Inflammatory macrophage treated with lipopolysaccharide for 1 hour (primary cell): ENCODE data around the gene RPF1.
A peak's percentile ranks its signal among the peaks of the same experiment; 100 is the strongest.
"Not testable (repeated sequence)": the region's sequence is repeated elsewhere in the genome, so short reads cannot be mapped to it uniquely, and the experiment has no call there.

Experiments used
- DNase-seq, 2 donors: peaks; one replicate each; pipeline ENCODE4 v3.0.0-alpha.2; 2020 to 2022

The RPF1 gene

GRCh38 chr1:84493747-84494146 is 14.7 kb downstream of the RPF1 start:
- DNase-seq, result no peak

DNA sequence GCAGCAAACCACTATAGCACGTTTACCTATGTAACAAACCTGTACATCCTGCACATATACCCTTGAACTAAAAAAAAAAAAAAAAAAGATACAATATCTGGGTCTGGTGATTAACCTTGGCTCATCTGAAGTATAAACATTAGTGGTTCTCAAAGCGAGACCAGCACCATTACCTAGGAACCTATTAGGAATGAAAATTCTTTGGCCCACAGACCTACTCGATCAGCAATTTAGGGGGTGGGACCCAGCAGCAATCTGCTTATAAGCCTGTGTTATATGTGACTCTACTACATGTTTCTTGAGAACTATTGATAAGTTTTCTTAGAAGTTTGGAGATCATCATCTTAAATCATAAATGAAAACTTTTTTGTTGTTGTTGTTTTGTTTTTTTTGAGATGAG is 17.4 kb downstream of the RPF1 start:
- no peak for DNase-seq

DNA sequence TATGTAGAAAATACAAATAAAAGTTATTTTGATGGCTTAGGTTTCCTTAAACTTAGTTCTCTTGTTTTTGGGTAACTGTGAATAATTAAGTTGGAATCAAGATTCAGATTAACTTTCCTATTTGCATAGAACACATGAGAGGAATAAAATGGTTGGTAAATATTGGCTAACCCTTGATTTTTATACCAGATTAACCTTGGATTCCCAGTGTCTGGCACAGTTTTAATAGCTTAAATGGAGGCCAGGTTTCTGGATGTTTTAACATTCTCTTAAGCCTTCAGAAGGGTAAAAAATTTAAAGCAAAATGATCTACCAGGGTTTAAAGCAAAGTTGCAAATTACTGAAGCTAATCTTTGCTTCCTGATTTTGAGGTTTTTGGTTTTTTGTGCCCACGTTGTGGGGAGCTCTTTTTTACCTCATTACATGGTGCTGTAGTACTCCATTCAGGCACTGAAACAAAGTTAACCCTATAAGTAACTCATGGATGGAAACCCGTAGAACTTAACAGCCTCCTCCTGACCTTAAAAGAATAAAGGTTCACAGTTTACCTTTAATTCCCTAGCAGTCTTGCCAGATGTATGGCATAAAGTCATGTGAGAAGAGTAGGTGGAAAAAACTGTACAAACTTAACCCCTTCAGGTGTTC is 18.7 kb downstream of the RPF1 start:
- no peak for DNase-seq

- DNase-seq, result no peak
Measured at GRCh38 chr1:84502927-84503326, 23.9 kb downstream of the RPF1 start.

- peak; percentile 50 for DNase-seq
Measured at GRCh38 chr1:84504580-84505492, 25.8 kb downstream of the RPF1 start.

DNA sequence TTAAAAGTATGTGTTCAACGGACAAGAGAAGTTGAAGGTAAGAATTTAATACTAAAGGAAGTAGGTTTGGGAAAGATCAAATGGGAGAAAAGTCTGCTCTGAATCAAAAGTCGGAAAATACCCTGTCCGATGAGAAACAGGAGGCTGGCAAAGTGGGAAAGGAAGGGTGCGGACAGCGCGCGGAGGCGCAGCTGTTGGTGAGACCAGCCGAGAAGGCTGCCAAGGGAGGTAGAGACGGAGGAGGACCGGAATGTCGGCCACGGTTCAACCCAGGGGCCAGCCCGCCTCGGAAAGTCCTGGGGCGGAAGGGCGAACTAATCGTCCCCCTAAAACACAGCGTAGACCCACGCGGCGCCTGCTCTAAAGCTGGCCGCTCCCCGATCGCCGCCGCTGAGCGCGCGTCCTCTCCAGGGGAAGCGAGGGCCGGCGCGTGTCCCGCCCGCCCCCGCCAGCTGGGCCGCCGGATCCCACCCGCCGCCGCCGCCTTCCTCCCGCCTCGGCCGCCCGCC is 26.5 kb downstream of the RPF1 start:
- peak; percentile 79 to 82 for DNase-seq

DNA sequence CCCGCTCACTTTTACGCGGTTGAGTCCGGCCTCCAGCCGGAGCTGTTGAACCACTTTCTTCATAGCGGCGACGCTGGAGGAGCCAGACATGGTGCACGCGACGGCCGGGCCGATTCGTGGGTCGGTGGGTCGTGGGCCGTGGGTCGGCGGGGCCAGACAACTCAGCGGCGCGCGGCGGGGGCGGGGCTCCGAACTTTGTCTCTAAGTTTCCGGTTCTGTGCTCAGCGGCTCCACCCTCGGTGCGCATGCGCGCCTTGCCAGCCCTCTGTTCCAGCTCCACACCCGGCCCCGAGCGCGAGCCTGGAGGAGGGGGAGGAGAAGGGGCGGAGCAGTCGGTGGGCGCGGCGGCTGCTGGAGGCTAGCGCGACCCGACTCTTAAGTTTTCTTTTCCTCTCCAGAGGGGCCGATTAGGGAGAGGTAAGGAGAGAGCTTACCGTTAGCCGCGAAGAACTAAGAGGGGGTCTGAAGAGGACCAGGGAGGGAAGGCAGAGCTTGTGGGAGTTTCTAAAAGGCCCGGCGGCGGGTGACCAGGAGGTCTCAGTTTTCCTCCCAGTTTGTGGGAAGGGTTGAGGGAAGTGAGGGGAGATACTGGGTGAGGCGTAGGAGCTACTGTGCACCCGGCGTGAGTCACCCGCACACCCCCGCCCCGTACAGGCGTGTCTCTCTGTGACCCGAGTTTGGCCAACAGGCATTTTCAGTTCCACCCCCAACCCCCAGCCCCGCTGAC is 27.1 kb downstream of the RPF1 start, which contains the start of the genes GNG5 and SPATA1:
GNG5 (minus strand) TSS at position 580 of the 727 bp plus-strand sequence; CDS start at position 90, 490 bp downstream.
SPATA1 (plus strand) TSS at position 385 of the 727 bp plus-strand sequence. CDS start 9,974 bp downstream, outside the sequence.
- peak; percentile 97 to 98 for DNase-seq

GRCh38 chr1:84506729-84507453 is 27.8 kb downstream of the RPF1 start:
- peak in 1 of 2 donors; percentile 12 for DNase-seq

- not testable (repeated sequence) for DNase-seq
Measured at GRCh38 chr1:84507887-84508286, 28.8 kb downstream of the RPF1 start.

- no peak for DNase-seq
Measured at GRCh38 chr1:84508510-84508909, 29.4 kb downstream of the RPF1 start.

DNA sequence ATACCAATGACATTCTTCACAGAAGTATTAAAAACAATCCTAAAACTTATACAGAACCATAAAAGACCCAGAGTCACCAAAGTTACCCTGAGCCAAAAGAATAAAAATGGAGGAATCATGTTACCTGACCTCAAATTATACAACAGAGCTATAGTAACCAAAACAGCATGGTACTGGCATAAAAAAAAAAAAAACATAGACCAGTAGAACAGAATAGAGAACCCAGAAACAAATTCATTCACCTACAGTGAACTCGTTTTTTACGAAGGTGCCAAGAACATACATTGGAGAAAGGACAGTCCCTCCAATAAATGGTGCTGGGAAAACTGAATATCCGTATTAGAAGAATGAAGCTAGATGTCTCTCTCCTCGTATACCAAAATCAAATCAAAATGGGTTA is 30.0 kb downstream of the RPF1 start:
- DNase-seq, result no peak

DNA sequence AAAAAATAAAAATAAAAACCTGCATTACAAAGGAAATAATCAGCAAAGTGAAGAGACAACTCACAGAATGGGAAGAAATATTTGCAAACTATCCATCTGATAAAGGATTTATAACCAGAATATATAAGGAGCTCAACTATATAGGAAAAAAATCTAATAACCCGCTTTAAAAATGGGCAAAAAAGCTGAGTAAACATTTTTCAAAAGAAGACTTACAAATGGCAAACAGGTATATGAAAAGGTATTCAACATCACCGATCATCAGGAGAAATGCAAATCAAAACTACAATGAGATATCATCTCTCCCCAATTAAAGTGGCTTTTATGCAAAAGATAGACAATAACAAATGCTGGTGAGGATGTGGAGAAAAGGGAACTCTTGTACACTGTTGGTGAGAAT is 31.1 kb downstream of the RPF1 start:
- DNase-seq, result no peak

- DNase-seq, result no peak
Measured at GRCh38 chr1:84510668-84511067, 31.6 kb downstream of the RPF1 start.

GRCh38 chr1:84524590-84524989 is 45.5 kb downstream of the RPF1 start:
- DNase-seq, result no peak

GRCh38 chr1:84525779-84526178 is 46.7 kb downstream of the RPF1 start:
- no peak for DNase-seq

DNA sequence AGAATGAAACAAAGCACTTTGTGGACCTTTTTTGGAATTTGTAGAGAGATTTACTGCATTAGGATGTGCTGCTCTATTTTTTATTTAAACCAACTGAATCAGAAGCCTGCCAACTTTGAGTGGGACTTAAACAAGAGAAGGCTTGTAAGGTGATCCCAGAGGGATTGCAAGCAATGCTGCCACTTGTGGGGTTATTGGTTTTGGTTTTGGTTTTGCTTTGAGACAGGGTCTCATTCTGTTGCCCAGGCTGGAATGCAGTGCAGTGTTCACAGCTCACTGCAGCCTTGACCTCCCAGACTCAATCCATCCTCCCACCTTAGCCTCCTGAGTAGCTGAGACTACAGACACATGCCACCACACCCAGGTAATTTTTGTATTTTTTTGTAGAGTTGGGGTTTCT is 59.5 kb downstream of the RPF1 start:
- no peak for DNase-seq

- no peak for DNase-seq
Measured at GRCh38 chr1:84539972-84540371, 60.9 kb downstream of the RPF1 start.

GRCh38 chr1:84540759-84541158 is 61.7 kb downstream of the RPF1 start:
- no peak for DNase-seq

GRCh38 chr1:84541679-84542078 is 62.6 kb downstream of the RPF1 start:
- DNase-seq, result peak in 1 of 2 donors; percentile 5
